GM12878 (cell line): ENCODE data around the gene PRPSAP1. TPM values are rescaled to one million over a fixed set of nuclear protein-coding genes. Genes with fewer than 3 reads are reported as not detected.

ENCODE experiments used
- ATAC-seq: fragments of 200-7000 bp; cut with Tn5 transposase; 3 replicates; pipeline ENCODE4 v1.9.1; 2020; ENCODE audit warnings: mild to moderate bottlenecking, moderate library complexity
- BruUV-seq: library from RNA; stranded (reverse); fragments of 400-500 nt; replicated peaks from 2 replicates; lab custom pipeline; 2021; lab: Mats Ljungman, UMichigan
- CTCF ChIA-PET: fragments of 300-600 bp; sonication (Branson Sonifier 250); formaldehyde crosslinking; extraction: SDS; loops from one replicate; lab custom pipeline; 2021; ENCODE audit warnings: inconsistent platforms; lab: Yijun Ruan, JAX
- POLR2A ChIA-PET: fragments of 350-600 bp; formaldehyde crosslinking; extraction: SDS; loops from one replicate; lab custom pipeline; 2021; ENCODE audit warnings: inconsistent platforms; lab: Charles Lee
- RAD21 ChIA-PET: fragments of 300-600 bp; sonication (Branson Sonifier 250); formaldehyde crosslinking; loops from one replicate; lab custom pipeline; 2023; ENCODE audit warnings: antibody characterized with exemption; ENCODE audit not compliant: unreplicated experiment; lab: Charles Lee
- SMC1A ChIA-PET: fragments of 300-600 bp; sonication (Branson Sonifier 250); formaldehyde crosslinking; loops from one replicate; lab custom pipeline; 2023; ENCODE audit not compliant: unreplicated experiment, uncharacterized antibody; lab: Charles Lee
- DNase-seq: peaks from one replicate; pipeline ENCODE4 v3.0.0-alpha.2; 2011; ENCODE audit warnings: low read depth, low spot score
- FAIRE-seq: peaks from 3 replicates; lab custom pipeline; 2011; peaks lifted over from hg19 to GRCh38; lab: Jason Lieb, UNC
- H2AFZ ChIP-seq: 2 replicates; pipeline ENCODE4 v1.6.0; 2011; ENCODE audit warnings: low read depth, low read length, control low read depth; ENCODE audit not compliant: control insufficient read depth
- H3K27ac ChIP-seq: 2 replicates; pipeline ENCODE4 v1.5.1; 2011; ENCODE audit warnings: control low read depth; ENCODE audit not compliant: control insufficient read depth, insufficient read depth
- H3K27me3 ChIP-seq, 2 experiments: replicated peaks in 1 of 2; 2 replicates each; pipeline versions ENCODE4 v1.6.0 to v1.6.1; 2011; ENCODE audit warnings: low read length in 1 of 2; ENCODE audit not compliant: control insufficient read depth in 2 of 2, insufficient read depth in 2 of 2
- H3K36me3 ChIP-seq, 2 experiments: 2 replicates each; pipeline ENCODE4 v1.5.1; 2011; ENCODE audit warnings: low read length in 1 of 2; ENCODE audit not compliant: control insufficient read depth in 2 of 2, insufficient read depth in 2 of 2
- H3K4me1 ChIP-seq: 2 replicates; pipeline ENCODE4 v1.6.1; 2011; ENCODE audit warnings: mild to moderate bottlenecking, low read length, moderate library complexity, mixed read lengths; ENCODE audit not compliant: control insufficient read depth, insufficient read depth
- H3K4me2 ChIP-seq: 2 replicates; pipeline ENCODE4 v1.6.0; 2011; ENCODE audit warnings: control low read depth; ENCODE audit not compliant: control insufficient read depth, insufficient read depth
- H3K4me3 ChIP-seq: fragments of 200-600 bp; sonication (generic); 2 replicates; pipeline ENCODE4 v1.5.1; 2016
- H3K79me2 ChIP-seq: 2 replicates; pipeline ENCODE4 v1.6.0; 2011; ENCODE audit warnings: low read length; ENCODE audit not compliant: control insufficient read depth, insufficient read depth
- H3K9ac ChIP-seq: 2 replicates; pipeline ENCODE4 v1.8.0; 2011; ENCODE audit warnings: low read length, control low read depth, mixed read lengths; ENCODE audit not compliant: control insufficient read depth, insufficient read depth
- H3K9me3 ChIP-seq: replicated peaks from 3 replicates; pipeline ENCODE4 v1.5.1; 2011; ENCODE audit warnings: mild to moderate bottlenecking, low read length; ENCODE audit not compliant: control insufficient read depth, insufficient read depth
- H4K20me1 ChIP-seq: 2 replicates; pipeline ENCODE4 v1.6.0; 2011; ENCODE audit not compliant: control insufficient read depth, insufficient read depth
- BACH1 ChIP-seq: fragments of 450-650 bp; IDR thresholded peaks from 2 replicates; pipeline ENCODE4 v1.6.1; 2017; ENCODE audit warnings: mild to moderate bottlenecking, borderline replicate concordance
- CREB1 ChIP-seq: IDR thresholded peaks from 2 replicates; pipeline ENCODE4 v1.6.1; 2012; ENCODE audit warnings: low read depth, mild to moderate bottlenecking, inconsistent platforms
- EGR1 ChIP-seq, 2 experiments: IDR thresholded peaks; 1 replicate in 1 of 2; 2 replicates in 1 of 2; pipeline ENCODE4 v1.6.1; 2011 to 2012; ENCODE audit warnings: low read depth in 2 of 2, low read length in 2 of 2, borderline replicate concordance in 1 of 2, mild to moderate bottlenecking in 1 of 2, moderate library complexity in 1 of 2
- ELK1 ChIP-seq: IDR thresholded peaks from 2 replicates; pipeline ENCODE4 v1.6.1; 2012; ENCODE audit warnings: low read depth, low read length, improper control_type of control experiment
- HDAC2 ChIP-seq: fragments of 200-600 bp; sonication (generic); IDR thresholded peaks from 2 replicates; pipeline ENCODE4 v1.6.1; 2017
- HDAC6 ChIP-seq: fragments of 200-600 bp; sonication (generic); IDR thresholded peaks from one replicate; pipeline ENCODE4 v1.8.0; 2017; ENCODE audit warnings: antibody characterized with exemption; ENCODE audit not compliant: unreplicated experiment
- HDGF ChIP-seq: fragments of 450-650 bp; IDR thresholded peaks from 2 replicates; pipeline ENCODE4 v1.6.1; 2016; ENCODE audit warnings: antibody characterized with exemption
- IKZF1 ChIP-seq: fragments of 450-650 bp; conservative IDR thresholded peaks from 2 replicates; pipeline ENCODE4 v1.6.1; 2017; ENCODE audit warnings: antibody characterized with exemption, mild to moderate bottlenecking
- MEF2B ChIP-seq: fragments of 450-650 bp; IDR thresholded peaks from 2 replicates; pipeline ENCODE4 v1.6.1; 2018; ENCODE audit warnings: mild to moderate bottlenecking, moderate library complexity; ENCODE audit not compliant: partially characterized antibody, poor library complexity, severe bottlenecking
- MXI1 ChIP-seq: fragments of 150-350 bp; IDR thresholded peaks from 2 replicates; pipeline ENCODE4 v1.6.1; 2011; ENCODE audit warnings: low read depth, mild to moderate bottlenecking, inconsistent platforms, low read length, improper control_type of control experiment
- MYB ChIP-seq: fragments of 150-350 bp; IDR thresholded peaks from 2 replicates; pipeline ENCODE4 v1.6.1; 2014; ENCODE audit warnings: mild to moderate bottlenecking, low read depth, low read length, borderline replicate concordance
- MYC ChIP-seq: IDR thresholded peaks from 2 replicates; pipeline ENCODE4 v1.6.1; 2011; ENCODE audit warnings: mild to moderate bottlenecking, low read length, moderate library complexity, inconsistent platforms; ENCODE audit not compliant: insufficient read depth, insufficient replicate concordance, insufficient read length, severe bottlenecking
- NFXL1 ChIP-seq: fragments of 450-650 bp; IDR thresholded peaks from 2 replicates; pipeline ENCODE4 v1.6.1; 2017; ENCODE audit warnings: antibody characterized with exemption, mild to moderate bottlenecking, borderline replicate concordance
- NFYA ChIP-seq: IDR thresholded peaks from 2 replicates; pipeline ENCODE4 v1.6.1; 2011; ENCODE audit warnings: low read depth, mild to moderate bottlenecking, low read length, improper control_type of control experiment, borderline replicate concordance
- NRF1 ChIP-seq: conservative IDR thresholded peaks from 2 replicates; pipeline ENCODE4 v1.6.1; 2011; ENCODE audit warnings: mild to moderate bottlenecking, low read depth, low read length, improper control_type of control experiment
- PML ChIP-seq: IDR thresholded peaks from 2 replicates; pipeline ENCODE4 v1.6.1; 2012; ENCODE audit warnings: low read length, inconsistent platforms
- POLR2AphosphoS2 ChIP-seq: IDR thresholded peaks from 2 replicates; pipeline ENCODE4 v1.6.1; 2011; ENCODE audit warnings: low read depth, mild to moderate bottlenecking, low read length, improper control_type of control experiment, moderate library complexity
- RB1 ChIP-seq: fragments of 450-650 bp; formaldehyde crosslinking; IDR thresholded peaks from 2 replicates; pipeline ENCODE4 v1.6.1; 2017; ENCODE audit warnings: mild to moderate bottlenecking, borderline replicate concordance
- SMAD1 ChIP-seq: fragments of 450-650 bp; IDR thresholded peaks from 2 replicates; pipeline ENCODE4 v1.6.1; 2018; ENCODE audit warnings: mild to moderate bottlenecking, low read depth; ENCODE audit not compliant: partially characterized antibody
- ZNF217 ChIP-seq: fragments of 450-650 bp; IDR thresholded peaks from 2 replicates; pipeline ENCODE4 v1.6.1; 2017; ENCODE audit warnings: antibody characterized with exemption, mild to moderate bottlenecking
- ZSCAN29 ChIP-seq: fragments of 450-650 bp; IDR thresholded peaks from 2 replicates; pipeline ENCODE4 v1.6.1; 2017; ENCODE audit warnings: mild to moderate bottlenecking, moderate library complexity
- WGBS: methylation state at CpG from one replicate; pipeline ENCODE4 v1.1.6; 2016; ENCODE audit warnings: low lambda C conversion rate; ENCODE audit not compliant: insufficient replicate concordance, insufficient coverage; ENCODE audit errors: missing lambda C conversion rate; 5-methylcytosine and 5-hydroxymethylcytosine counted together
- in situ Hi-C: fragments of 300-500 bp; cut with MboI; formaldehyde crosslinking; loops from 9 replicates; pipeline ENCODE4 v1.14.3; 2018; ENCODE audit warnings: mixed read lengths
- intact Hi-C: fragments of 100-400 bp; cut with micrococcal nuclease; formaldehyde crosslinking; loops from one replicate; pipeline ENCODE4 v1.14.2; 2022; ENCODE audit not compliant: unreplicated experiment
- polyA plus RNA-seq, 11 experiments: library from polyadenylated mRNA; depleted of rRNA in 4 of 11; unstranded in 6 of 11; stranded (reverse) in 5 of 11; fragments of >200 nt; fragmentation: Nextera tagmentation in 4 of 11; fragmentation: Illumina TruSeq in 1 of 11; extraction: Ambion mirVana in 4 of 11; extraction: Trizol in 1 of 11; gene quantifications; 1 replicate in 1 of 11; 2 replicates in 10 of 11; pipeline versions ENCODE4 v1.2.1 to v1.2.3, GENCODE V29; 2011 to 2016; ENCODE audit warnings: inconsistent platforms in 2 of 11, missing spikeins in 2 of 11, low read depth in 1 of 11
- total RNA-seq, 4 experiments: library from RNA; depleted of rRNA in 3 of 4; stranded (reverse); fragments of >200 nt in 3 of 4; fragmentation: Illumina TruSeq in 1 of 4; extraction: Trizol in 1 of 4; gene quantifications; 2 replicates each; pipeline versions ENCODE4 v1.2.1 to v1.2.3, GENCODE V29; 2013 to 2021
- TF ChIP-seq, protein P1 (sequence below): fragments of 450-650 bp; IDR thresholded peaks from 2 replicates; pipeline ENCODE4 v1.6.1; 2017; ENCODE audit warnings: mild to moderate bottlenecking, low read depth, inconsistent platforms; ENCODE audit not compliant: poor library complexity, severe bottlenecking

PRPSAP1 gene
- total and polyA plus RNA-seq, 10 of the 15 experiments (the other 5 are each of a cell fraction or from before 2014, with no cell fraction given), result 15.8 to 84.2 (median 44.2) TPM

GRCh38 chr17:76266244-76266938, 87.3 kb downstream of the PRPSAP1 start:
- in situ Hi-C loops, result loop anchor here (25.0 kb wide), 2 partner anchors 1196 to 1896 kb away; partner anchors contain the start of gene SYNGR2
- TF ChIP-seq MEF2B, result peak; percentile 22
- TF ChIP-seq BACH1, result peak; percentile 62; the same call in 1 of the 2 replicates
- TF ChIP-seq MYC, result no peak
- no peak for TF ChIP-seq MYB
- TF ChIP-seq RB1, result no peak
- TF ChIP-seq NFYA, result no peak
- no peak for TF ChIP-seq NFXL1
- no peak for TF ChIP-seq PML
- no peak for TF ChIP-seq HDGF
- no peak for TF ChIP-seq CREB1
- TF ChIP-seq SMAD1, result no peak
- TF ChIP-seq EGR1 (IDR thresholded peaks at IDR 0.05; ENCODE audit: borderline replicate concordance in 1 of 2, low read depth in 2 of 2, low read length in 2 of 2), result no peak
- no peak for TF ChIP-seq NRF1
- no peak for TF ChIP-seq ZNF217
- TF ChIP-seq ZSCAN29, result no peak
- TF ChIP-seq IKZF1, result no peak; the same call in 1 of the 2 replicates
- TF ChIP-seq POLR2AphosphoS2, result no peak
- TF ChIP-seq, protein P1, sequence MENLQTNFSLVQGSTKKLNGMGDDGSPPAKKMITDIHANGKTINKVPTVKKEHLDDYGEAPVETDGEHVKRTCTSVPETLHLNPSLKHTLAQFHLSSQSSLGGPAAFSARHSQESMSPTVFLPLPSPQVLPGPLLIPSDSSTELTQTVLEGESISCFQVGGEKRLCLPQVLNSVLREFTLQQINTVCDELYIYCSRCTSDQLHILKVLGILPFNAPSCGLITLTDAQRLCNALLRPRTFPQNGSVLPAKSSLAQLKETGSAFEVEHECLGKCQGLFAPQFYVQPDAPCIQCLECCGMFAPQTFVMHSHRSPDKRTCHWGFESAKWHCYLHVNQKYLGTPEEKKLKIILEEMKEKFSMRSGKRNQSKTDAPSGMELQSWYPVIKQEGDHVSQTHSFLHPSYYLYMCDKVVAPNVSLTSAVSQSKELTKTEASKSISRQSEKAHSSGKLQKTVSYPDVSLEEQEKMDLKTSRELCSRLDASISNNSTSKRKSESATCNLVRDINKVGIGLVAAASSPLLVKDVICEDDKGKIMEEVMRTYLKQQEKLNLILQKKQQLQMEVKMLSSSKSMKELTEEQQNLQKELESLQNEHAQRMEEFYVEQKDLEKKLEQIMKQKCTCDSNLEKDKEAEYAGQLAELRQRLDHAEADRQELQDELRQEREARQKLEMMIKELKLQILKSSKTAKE, result no peak
- TF ChIP-seq ELK1, result no peak
- TF ChIP-seq HDAC6, result no peak
- TF ChIP-seq MXI1, result no peak
- TF ChIP-seq HDAC2, result no peak

More at GRCh38 chr17:76266244-76266938, 87.3 kb downstream of the PRPSAP1 start:
- ATAC-seq (no peak), DNase-seq (no peak), FAIRE-seq (no peak)
- Histone ChIP-seq H3K9ac (peak overlapping the region; percentile 93), H3K9me3 (no peaks in the 10 kb centered on the region), H3K27ac (peak overlapping the region; percentile 99), H3K27me3 (no peaks in the 10 kb centered on the region), H2AFZ (no peak overlapping the region), H3K4me2 (peak overlapping the region; percentile 99), H3K4me3 (peak overlapping the region; percentile 84), H3K4me1 (peaks cover 52% of the 10 kb centered on the region), H3K79me2 (peaks cover 62% of the 10 kb centered on the region), H4K20me1 (no peaks in the 10 kb centered on the region), H3K36me3 (no peaks in the 10 kb centered on the region)
- ChIA-PET CTCF (interaction anchor here (0.9 to 10.6 kb wide), 6 partner anchors 13 to 143 kb away, joined by 3 to 160 read pairs (median 8); no protein-coding TSS in a partner anchor), RAD21 (interaction anchor here (0.6 to 18.5 kb wide), 9 partner anchors 9 to 143 kb away, joined by 3 to 419 read pairs (median 4); no protein-coding TSS in a partner anchor), POLR2A (interaction anchor here (0.6 to 17.9 kb wide), 7 partner anchors 18 to 401 kb away, joined by 3 to 427 read pairs (median 5); partner anchors contain the start of gene RNF157), SMC1A (interaction anchor here (0.9 to 10.2 kb wide), 9 partner anchors 13 to 87 kb away, joined by 4 to 152 read pairs (median 14); no protein-coding TSS in a partner anchor)
- intact Hi-C loops, result loop anchor here (5.0 to 10.0 kb wide), 2 partner anchors 34 to 482 kb away; partner anchors contain the start of gene UNK
- WGBS, result 0% methylated on average over 5 of the region's 12 CpGs
- no TSS peak for BruUV-seq
